ENCODE results near the gene RAB30. TPM values are rescaled to one million over a fixed set of nuclear protein-coding genes. Genes with fewer than 3 reads are reported as not detected.
A peak's percentile ranks its signal among the peaks of the same experiment; 100 is the strongest.

Gene RAB30
- total RNA-seq, 1 donor from 2014 or later: 73.8 TPM

DNA sequence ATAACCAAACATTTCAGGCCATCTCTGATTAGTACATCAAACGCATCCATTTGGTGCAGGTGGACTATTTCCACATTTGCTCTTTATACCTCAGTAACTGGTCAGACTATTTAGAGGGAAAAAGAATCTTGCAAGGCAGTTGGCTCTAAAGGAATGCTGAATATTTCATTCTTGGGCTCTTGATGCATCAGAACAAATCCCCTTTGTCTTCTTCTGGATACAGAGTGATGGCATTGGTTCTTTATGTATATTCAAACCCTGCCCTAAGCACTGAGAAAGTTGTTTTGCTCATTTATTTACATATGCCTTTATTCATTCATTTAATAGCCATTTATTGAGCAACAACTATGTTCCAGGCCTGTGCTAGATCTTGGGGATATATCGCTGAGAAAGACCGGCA, 31.1 kb upstream of the RAB30 start:
- Mint-ChIP-seq H3K4me1 (ENCODE audit: unreplicated experiment) (peaks cover 3% of the 10 kb centered on the region), H3K27ac (ENCODE audit: unreplicated experiment) (no peak overlapping the region), H3K9me3 (ENCODE audit: unreplicated experiment) (no peaks in the 10 kb centered on the region), H3K36me3 (ENCODE audit: unreplicated experiment) (no peaks in the 10 kb centered on the region), H3K27me3 (ENCODE audit: unreplicated experiment) (peaks cover 4% of the 10 kb centered on the region), H3K4me3 (ENCODE audit: unreplicated experiment) (no peak overlapping the region)
- no peak for DNase-seq (ENCODE audit: extremely low spot score, unreplicated experiment)
- TF ChIP-seq, protein P1, sequence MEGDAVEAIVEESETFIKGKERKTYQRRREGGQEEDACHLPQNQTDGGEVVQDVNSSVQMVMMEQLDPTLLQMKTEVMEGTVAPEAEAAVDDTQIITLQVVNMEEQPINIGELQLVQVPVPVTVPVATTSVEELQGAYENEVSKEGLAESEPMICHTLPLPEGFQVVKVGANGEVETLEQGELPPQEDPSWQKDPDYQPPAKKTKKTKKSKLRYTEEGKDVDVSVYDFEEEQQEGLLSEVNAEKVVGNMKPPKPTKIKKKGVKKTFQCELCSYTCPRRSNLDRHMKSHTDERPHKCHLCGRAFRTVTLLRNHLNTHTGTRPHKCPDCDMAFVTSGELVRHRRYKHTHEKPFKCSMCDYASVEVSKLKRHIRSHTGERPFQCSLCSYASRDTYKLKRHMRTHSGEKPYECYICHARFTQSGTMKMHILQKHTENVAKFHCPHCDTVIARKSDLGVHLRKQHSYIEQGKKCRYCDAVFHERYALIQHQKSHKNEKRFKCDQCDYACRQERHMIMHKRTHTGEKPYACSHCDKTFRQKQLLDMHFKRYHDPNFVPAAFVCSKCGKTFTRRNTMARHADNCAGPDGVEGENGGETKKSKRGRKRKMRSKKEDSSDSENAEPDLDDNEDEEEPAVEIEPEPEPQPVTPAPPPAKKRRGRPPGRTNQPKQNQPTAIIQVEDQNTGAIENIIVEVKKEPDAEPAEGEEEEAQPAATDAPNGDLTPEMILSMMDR (IDR thresholded peaks at IDR 0.05): no peak

DNA sequence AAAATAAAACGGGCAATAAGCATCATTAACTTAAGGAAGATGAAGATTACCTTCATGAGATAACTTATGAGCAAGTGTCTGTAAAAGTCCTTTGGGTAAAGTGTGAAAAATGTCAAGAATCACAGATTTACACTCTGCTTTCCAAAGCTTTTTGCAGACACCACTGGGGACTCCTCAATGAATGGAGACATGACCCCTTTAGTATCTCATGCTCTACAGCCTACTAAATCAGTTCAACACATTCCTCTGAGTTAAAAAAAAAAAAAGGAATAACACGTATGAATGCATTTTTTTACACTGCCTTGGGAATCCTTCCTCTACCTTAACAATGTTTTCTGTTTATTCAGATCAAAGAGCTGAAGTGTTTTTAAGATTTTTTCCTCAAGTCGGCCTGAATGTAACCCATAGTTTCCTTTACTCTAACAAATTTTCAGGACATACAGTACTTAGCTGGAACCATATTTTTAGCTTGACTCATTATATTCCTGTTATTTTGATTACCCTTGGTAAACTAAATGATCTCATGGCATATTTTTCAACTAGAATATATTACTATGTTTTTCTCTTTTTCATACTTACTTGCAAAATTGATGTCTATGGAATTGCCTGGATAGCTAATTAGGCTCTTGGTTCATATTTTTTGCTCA, 25.9 kb upstream of the RAB30 start:
- H3K4me1 Mint-ChIP-seq (ENCODE audit: unreplicated experiment): peaks cover 17% of the 10 kb centered on the region
- no peak for DNase-seq (ENCODE audit: extremely low spot score, unreplicated experiment)
- H3K36me3 Mint-ChIP-seq (ENCODE audit: unreplicated experiment): no peaks in the 10 kb centered on the region
- no peak overlapping the region for H3K4me3 Mint-ChIP-seq (ENCODE audit: unreplicated experiment)
- peak overlapping the region; percentile 64 for H3K27ac Mint-ChIP-seq (ENCODE audit: unreplicated experiment)
- H3K9me3 Mint-ChIP-seq (ENCODE audit: unreplicated experiment): no peaks in the 10 kb centered on the region
- no peaks in the 10 kb centered on the region for H3K27me3 Mint-ChIP-seq (ENCODE audit: unreplicated experiment)
- TF ChIP-seq, protein P1 (IDR thresholded peaks at IDR 0.05): no peak

DNA sequence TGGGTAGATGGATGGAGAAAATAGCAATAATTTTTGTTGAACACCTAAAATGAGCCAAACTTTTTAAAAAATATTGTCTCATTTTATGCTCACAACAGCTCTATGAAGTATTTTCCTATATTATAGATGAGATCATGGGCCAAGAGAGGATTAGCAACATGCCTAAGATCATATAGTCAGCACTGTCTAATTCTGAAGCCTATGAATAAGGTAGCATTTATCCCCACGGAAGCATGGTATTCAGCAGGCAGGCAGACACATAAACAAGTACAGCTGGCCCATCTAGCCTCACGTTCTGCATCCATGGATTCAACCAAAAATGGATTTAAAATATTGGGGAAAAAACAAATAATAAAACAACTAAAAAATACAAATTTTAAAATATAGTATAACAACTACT, 21.9 kb upstream of the RAB30 start:
- no peak for DNase-seq (ENCODE audit: extremely low spot score, unreplicated experiment)
- H3K9me3 Mint-ChIP-seq (ENCODE audit: unreplicated experiment): no peaks in the 10 kb centered on the region
- H3K27ac Mint-ChIP-seq (ENCODE audit: unreplicated experiment): no peak overlapping the region
- H3K27me3 Mint-ChIP-seq (ENCODE audit: unreplicated experiment): no peaks in the 10 kb centered on the region
- peaks cover 17% of the 10 kb centered on the region for H3K4me1 Mint-ChIP-seq (ENCODE audit: unreplicated experiment)
- no peak overlapping the region for H3K4me3 Mint-ChIP-seq (ENCODE audit: unreplicated experiment)
- H3K36me3 Mint-ChIP-seq (ENCODE audit: unreplicated experiment): no peaks in the 10 kb centered on the region
- TF ChIP-seq, protein P1 (IDR thresholded peaks at IDR 0.05): no peak

DNA sequence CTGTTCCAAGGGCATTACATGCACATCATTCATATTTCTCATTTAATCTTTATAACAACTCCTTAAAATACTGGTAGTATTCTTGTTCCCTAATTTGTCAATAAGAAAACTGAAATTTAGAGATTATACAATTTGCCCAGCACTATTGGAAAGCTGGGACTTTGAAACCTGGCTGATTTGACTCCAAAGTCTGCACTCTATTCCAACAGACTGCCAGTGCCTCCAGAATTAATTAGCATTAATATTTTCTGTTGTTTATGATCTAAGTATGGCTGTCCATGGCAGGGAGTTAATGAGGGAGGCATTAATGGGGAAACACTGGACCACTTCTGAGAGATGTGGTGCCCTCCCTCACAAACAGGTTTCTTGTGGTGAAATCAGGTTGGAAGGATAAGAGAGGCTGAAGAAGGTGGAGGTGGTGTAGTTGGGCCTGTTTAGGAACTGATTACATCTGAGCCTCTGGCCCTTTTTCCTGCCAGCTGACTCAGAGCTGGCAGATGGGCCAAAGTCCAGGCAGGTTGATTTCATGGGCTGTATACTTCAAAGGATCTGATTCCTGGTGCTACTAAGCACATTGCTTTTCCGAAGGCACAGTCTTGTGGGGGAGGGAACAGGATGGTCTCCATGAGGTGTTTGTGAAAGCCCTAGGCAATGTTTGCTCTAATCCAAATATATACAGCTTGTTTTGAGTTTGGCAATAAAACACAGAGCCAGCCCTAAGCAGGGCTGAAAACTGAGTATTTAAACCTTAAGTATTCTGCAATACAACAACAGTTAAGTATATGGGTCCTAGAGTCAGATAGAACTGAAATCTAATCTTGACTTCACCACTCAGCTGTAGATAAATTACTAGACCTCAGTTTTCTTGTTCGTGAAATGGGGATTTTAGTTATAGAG, 21.0 kb upstream of the RAB30 start:
- no peak overlapping the region for H3K27ac Mint-ChIP-seq (ENCODE audit: unreplicated experiment)
- TF ChIP-seq, protein P1 (IDR thresholded peaks at IDR 0.05): no peak
- peaks cover 13% of the 10 kb centered on the region for H3K4me1 Mint-ChIP-seq (ENCODE audit: unreplicated experiment)
- DNase-seq (ENCODE audit: extremely low spot score, unreplicated experiment): no peak
- H3K9me3 Mint-ChIP-seq (ENCODE audit: unreplicated experiment): no peaks in the 10 kb centered on the region
- H3K4me3 Mint-ChIP-seq (ENCODE audit: unreplicated experiment): no peak overlapping the region
- no peaks in the 10 kb centered on the region for H3K27me3 Mint-ChIP-seq (ENCODE audit: unreplicated experiment)
- H3K36me3 Mint-ChIP-seq (ENCODE audit: unreplicated experiment): no peaks in the 10 kb centered on the region

DNA sequence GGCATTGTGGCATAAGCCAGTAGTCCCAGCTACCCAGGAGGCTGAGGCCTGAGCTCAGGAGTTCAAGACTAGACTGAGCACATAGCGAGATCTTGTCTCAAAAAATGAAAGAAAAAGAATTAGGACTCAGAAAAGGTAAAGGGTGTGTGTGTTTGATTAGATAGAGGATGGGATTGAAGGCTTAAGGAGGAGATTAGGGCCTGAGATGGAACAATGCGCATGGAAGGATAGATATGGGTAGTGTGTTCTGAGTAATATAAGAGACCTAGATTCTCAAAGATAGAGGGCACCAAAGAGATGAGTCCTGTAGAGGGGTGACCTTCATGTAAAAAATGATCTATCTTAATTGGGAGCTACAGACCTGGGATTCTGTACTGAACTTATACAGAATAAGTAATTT, 17.3 kb upstream of the RAB30 start:
- DNase-seq (ENCODE audit: extremely low spot score, unreplicated experiment): no peak
- Mint-ChIP-seq H3K9me3 (ENCODE audit: unreplicated experiment) (no peaks in the 10 kb centered on the region), H3K4me3 (ENCODE audit: unreplicated experiment) (no peak overlapping the region), H3K4me1 (ENCODE audit: unreplicated experiment) (peaks cover 7% of the 10 kb centered on the region), H3K27me3 (ENCODE audit: unreplicated experiment) (no peaks in the 10 kb centered on the region), H3K36me3 (ENCODE audit: unreplicated experiment) (no peaks in the 10 kb centered on the region), H3K27ac (ENCODE audit: unreplicated experiment) (no peak overlapping the region)
- TF ChIP-seq, protein P1 (IDR thresholded peaks at IDR 0.05): peak; percentile 10
